ENCODE data around the gene R3HDM1.
"Not testable (repeated sequence)": the region's sequence is repeated elsewhere in the genome, so short reads cannot be mapped to it uniquely, and the experiment has no call there.

R3HDM1 gene

DNA sequence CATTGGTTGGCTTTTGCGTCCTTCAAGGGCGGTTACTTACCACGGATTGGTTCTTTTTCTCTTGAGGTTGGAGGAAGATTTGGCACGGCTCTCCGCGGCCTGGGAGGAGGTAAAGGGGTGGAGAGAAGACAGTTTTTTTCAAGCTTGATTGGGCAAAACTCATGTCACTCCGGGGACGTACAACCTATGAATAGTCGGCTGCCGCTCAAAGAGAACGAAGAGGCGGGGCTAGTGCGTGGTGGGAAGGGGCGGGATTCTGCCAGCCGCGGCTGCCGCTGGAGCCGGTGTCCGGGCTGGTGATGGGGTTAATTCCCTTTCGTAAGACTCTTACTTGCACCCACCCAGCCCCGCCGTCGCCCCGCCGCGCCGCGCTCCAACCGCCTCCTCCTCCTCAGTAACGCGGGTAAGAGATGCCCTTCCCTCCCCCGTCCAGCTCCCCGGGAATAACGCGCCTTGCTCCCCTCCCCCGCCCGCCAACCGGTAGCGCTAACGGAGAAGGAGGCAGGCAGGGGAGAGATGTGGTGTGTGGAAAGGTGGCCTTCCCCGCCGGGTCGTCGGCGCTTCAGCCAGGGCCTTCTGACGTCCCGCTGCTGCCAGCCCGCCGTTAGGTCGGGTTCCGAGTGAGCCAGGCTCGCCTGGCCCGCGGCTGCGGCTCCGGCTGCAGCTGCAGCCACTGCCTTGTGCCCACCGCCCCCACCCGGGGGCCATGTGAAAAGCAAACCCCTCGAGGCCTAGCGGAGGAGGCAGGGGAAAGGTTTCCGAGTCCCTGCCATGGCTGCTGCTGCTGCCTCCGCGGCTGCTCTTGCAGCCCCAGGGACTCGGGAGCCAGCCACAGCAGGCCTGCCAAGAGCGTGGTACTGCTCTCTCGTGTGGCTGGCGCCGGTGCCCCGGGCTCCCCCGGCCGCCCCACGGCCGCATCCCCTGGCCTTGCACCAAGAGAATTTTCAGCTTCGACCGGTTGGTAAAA lies at the start of gene R3HDM1:
Gene R3HDM1, plus strand, starts transcription at position 254 of the 967 bp plus-strand sequence. CDS start 73,362 bp downstream, outside the sequence.
- DNase-seq = peak; percentile 96 to 100

- no peak for DNase-seq
Measured at GRCh38 chr2:135485441-135485840, 45.8 kb upstream of the R3HDM1 start.

DNA sequence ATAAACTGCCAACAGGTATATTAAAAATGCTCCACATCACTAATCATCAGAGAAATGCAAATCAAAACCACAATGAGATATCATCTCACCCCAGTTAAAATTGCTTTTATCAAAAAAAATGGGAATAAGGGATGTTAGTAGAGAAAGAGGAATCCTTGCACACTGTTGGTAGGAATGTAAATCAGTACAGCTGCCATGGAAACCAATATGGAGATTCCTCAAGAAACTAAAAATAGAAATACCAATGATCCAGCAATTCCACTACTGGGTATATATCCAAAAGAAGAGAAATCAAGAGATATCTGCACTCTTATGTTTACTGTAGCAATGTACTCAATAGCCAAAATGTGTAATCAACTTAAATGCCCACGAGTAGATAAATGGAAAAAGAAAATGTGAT lies 40.9 kb upstream of the R3HDM1 start:
- DNase-seq = no peak

DNA sequence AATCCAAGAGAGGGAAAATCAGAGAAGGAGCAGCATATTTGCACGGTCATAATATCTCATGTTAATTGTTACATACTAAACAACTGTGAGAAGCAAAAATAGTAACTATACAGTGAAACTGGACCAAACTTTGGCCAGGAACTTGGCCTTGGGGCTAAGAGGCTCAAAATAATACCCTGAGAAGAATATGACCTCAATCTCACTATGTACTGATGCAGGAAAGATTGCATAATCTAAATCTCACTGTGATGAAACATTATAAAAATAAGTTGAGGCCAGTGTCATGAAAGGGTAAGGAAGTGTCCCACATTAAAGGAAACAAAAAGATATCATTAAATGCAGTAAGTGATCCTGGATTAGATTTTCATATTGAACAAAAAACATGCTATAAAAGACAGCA lies 36.8 kb upstream of the R3HDM1 start:
- no peak for DNase-seq

DNA sequence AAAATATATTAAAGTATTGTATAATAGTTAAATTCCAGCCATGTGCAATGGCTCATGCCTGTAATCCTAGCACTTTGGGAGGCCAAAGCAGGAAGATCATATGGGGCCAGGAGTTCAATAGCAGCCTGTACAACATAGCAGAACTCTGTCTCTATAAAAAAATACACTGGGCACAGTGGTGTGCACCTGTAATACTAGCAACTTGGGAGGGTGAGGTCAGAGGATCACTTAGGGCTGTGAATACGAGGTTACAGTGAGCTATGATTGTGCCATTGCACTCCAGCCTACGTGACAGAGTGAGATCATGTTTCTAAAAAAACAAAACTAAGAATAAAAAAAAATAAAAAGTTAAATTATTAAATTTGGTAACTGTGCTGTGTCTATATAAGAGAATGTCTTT lies 36.4 kb upstream of the R3HDM1 start:
- no peak for DNase-seq

DNA sequence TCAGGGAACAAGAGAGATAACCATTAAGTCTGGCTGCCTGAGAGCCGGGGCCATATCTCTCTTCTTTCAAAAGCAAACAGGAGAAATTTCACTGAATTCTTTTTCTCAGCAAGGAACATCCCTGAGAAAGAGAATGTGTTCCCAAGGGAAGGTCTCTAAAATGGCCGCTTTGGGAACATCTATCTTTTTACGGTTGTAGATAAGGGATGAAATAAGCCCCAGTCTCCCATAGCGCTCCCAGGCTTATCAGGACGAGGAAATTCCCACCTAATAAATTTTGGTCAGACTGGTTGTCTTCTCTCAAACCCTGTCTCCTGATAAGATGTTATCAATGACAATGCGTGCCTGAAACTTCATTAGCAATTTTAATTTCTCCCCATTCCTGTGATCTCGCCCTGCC lies 32.7 kb upstream of the R3HDM1 start:
- DNase-seq = not testable (repeated sequence)

- DNase-seq = no peak
Measured at GRCh38 chr2:135504811-135505210, 26.5 kb upstream of the R3HDM1 start.

DNA sequence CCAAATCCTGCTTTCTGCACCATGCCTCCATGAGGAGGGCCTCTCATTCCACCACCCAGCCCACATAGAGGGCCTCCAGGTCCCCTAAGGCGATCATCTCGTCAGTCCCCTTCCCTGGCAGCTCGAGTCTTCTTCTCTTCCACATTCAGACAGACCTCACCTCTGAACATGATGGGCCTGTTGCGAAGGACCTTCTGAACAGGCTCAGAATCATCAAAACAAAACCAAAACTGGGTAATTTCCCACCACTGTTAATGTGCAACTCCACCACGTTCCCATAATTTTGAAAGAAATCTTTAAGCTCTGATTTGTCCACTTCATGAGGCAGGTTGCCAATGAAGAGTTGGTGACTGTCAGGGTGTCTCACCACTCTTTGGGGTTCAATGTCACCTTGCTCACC lies 20.7 kb upstream of the R3HDM1 start:
- no peak for DNase-seq

DNA sequence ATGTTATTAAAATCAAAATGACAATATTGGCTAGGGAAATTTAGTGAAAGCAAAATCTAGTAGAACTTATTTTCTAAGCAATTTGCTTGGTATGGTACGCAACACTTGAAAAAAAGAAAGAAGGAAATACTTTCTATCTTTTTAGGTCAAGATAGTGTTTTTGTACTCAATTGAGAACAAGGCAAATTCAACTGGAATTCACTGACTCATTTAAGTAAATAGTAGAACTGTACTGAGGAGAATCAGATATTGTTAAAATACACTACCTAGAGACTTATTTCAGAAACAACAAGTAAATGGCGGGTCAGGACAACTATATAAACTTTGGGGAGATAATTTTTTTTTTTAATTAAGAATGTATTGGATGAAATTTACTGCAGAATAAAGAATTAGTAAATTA lies 19.2 kb upstream of the R3HDM1 start:
- no peak for DNase-seq

DNA sequence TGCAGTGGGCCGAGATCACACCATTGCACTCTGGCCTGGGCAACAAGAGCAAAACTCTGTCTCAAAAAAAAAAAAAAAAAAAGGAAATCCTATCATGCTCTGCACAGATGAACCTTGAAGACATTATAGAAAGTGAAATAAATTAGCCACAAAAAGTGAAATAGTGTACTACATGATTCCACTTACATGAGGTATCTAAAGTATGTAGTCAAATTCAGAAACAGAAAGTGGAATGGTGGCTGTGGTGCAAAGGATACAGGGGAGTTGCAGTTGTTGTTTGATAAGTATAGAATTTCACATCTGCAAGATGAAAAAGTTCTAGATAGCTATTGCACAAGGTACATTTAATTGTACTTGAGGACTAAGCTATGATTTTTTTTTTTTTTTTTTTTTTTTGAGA lies 5.5 kb upstream of the R3HDM1 start:
- no peak for DNase-seq

GRCh38 chr2:135528006-135528405 lies 3.3 kb upstream of the R3HDM1 start:
- no peak for DNase-seq

- DNase-seq = peak; percentile 93 to 98
Measured at GRCh38 chr2:135530313-135531230, 712 bp upstream of the R3HDM1 start, which contains the start of gene ZRANB3. Gene ZRANB3 (minus strand): TSS chr2:135531218.

DNA sequence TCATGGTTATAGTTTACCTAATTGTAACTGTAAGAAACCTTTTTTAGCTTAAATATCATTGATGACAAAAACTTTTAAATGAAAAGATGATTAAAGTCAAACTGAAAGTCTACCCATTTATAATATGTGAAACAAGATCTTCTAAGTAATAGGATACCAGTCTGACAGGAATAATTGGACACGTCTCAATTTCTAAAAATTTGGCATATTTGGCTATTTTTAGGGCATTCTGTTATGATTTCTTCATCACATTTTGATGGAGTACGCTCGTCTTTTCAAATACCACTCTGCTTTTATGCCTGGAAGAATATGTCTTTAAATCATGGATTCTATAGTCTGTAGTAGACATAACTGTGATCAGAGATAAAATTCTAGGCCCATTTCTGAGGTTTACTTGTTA lies 1.3 kb downstream of the R3HDM1 start:
- no peak for DNase-seq

DNA sequence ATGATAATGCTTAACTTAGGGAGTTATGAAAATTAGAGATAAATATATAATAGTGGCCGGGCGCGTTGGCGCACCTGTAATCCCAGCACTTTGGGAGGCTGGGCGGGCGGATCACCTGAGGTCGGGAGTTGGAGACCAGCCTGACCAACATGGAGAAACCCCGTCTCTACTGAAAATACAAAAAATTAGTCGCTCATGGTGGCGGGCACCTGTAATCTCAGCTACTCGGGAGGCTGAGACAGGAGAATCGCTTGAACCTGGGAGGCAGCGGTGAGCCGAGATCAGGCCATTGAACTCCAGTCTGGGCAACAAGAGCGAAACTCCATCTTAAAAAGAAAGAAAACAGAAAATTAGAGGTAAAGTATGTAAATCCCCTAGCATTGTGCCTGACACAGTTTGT lies 2.3 kb downstream of the R3HDM1 start:
- not testable (repeated sequence) for DNase-seq

- DNase-seq = no peak
Measured at GRCh38 chr2:135546436-135546835, 15.2 kb downstream of the R3HDM1 start.

DNA sequence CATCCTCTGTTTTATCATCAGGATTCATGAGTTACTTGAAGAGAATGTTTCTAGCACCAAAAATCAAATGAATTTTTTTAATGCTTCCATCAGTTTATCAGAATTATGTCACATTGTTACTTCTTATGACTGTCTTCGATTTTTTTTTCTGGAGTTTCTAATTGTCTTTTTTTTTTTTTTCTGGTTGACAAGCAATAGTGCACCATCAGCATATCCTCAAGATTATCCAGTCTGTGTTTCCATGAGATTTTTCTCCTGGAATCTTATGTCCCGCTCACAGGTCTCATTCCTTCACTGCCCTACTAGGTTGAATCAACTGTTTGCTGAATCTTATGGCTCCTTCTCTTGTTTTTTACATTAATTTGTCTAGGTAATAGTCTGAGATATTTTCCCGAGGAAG lies 16.0 kb downstream of the R3HDM1 start:
- no peak for DNase-seq

DNA sequence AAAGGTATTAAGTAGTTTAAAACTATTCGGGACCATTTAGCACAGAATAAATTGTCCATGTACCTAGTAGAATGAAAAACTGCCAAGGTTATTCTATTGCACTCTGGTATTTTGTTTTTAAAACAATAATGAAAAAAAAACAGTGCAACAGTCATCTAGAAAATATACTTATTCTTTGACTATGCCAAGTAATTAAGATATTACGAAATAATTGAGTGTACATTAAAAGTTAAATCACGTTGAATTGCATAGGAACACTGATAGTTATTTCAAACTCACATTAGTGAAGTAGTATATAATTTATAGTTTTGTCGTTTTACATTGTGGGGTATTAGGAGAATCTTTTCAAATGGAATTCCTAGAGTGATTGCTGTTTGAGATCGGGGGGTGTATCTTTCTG lies 20.1 kb downstream of the R3HDM1 start:
- DNase-seq = no peak

DNA sequence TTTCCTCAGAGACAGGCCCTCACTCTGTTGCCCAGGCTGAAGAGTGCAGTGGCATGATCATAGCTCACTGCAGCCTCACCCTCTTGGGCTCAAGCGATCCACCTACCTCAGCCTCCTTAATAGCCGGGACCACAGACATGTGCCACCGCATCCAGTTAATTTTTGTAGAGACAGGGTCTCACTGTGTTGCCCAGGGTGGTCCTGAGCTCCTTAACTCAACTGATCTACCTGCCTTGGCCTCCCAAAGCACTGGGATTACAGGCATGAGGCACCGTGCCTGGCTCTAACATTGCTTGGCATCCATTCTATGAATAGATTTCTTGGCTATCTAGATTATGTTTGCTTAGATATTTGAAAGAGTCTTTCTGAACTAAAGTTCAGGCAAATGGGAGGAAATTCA lies 21.6 kb downstream of the R3HDM1 start:
- no peak for DNase-seq

DNA sequence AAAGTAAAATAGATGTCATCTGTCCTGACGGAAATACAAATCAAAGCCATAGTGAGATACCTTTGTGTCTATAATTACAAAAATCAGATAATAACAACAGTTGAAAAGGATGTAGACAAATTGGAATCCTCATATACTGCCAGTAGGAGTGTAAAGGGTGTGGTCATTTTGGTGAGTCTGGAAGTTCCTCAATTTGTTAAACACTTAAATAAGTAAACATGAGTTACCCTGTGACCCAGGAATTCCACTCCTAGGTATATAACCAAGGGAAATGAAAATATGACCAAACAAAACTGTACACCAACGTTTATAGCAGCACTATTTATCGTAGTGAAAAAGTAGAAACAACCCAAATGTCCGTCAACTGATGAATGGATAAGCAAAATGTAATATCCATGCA lies 24.0 kb downstream of the R3HDM1 start:
- DNase-seq = no peak

DNA sequence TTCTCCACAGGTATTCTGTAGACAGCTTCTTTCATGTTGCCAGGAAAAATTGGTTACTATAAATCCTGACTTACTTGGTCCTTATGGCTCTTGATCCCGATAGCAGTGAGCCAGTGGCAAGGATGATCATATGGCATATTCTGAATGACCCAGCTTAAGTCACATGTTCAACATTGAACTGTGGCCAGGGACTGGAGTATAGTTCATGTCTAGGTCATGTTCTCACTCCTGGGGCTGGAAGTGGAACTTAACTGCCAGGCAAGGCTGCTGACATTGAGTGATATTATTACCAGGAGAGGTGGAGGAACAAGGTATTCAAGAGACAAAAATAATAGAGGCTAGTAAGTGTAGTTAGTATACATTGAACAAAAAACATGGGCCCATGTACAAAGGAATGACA lies 26.2 kb downstream of the R3HDM1 start:
- no peak for DNase-seq

DNA sequence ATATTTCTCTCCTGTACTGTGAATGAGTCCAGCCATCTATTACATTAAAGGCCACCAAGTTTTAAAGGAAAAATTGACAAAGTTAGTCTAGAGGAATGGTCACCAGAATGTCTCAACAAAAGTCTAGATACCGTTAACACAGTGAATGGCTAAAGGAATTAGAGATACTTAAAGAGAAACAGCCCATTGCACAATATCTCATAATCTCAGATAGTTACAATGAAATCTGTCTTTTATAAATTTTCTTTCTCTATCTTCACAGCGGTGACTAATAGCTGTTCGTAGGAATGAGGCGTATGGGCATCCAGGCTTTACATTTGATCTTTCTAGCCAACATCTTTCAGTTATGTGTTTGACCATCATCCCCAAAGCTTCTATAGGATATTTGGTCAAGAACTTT lies 30.6 kb downstream of the R3HDM1 start:
- no peak for DNase-seq

- DNase-seq = no peak
Measured at GRCh38 chr2:135563793-135564192, 32.5 kb downstream of the R3HDM1 start.

DNA sequence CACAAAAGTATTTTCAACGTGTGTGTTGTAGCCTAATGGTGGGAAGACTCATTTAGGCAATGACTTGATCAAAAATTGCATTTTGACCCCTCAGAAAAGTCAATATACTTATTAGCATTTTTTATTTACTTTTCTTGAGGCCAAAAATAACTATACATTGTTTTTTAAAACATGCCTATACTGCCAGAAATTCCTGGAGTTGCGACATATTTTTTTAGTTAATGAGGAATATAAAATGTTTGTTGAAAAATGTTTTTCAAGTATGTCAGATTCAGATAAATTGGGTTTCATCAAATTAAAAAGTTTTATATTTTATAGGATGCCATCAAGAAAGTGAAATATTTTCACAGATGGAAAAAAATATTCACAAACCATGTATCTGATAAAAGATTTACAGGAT lies 39.6 kb downstream of the R3HDM1 start:
- DNase-seq = no peak

GRCh38 chr2:135573620-135574019 lies 42.3 kb downstream of the R3HDM1 start:
- DNase-seq = peak in 1 of 2 donors; percentile 25
